GM11168 (cell line): ENCODE results near the gene TTC13.
"Not testable (repeated sequence)": the region's sequence is repeated elsewhere in the genome, so short reads cannot be mapped to it uniquely, and the experiment has no call there.

Experiments
- in situ Hi-C: fragments of 300-500 bp; cut with MboI; formaldehyde crosslinking; loops from one replicate; pipeline ENCODE4 v1.12.0; 2022; ENCODE audit warnings: low sequenced_read_pairs; ENCODE audit not compliant: unreplicated experiment

TTC13 gene

GRCh38 chr1:230978491-230979388 lies at the start of gene TTC13, which contains the start of gene ARV1:
Gene TTC13 (minus strand): TSS chr1:230978861. CDS start chr1:230978830, 31 bp downstream.
Gene ARV1 (plus strand): TSS chr1:230979094. CDS start chr1:230979106, 12 bp downstream.
- in situ Hi-C loops, result no loop called here

GRCh38 chr1:231027971-231028370 lies 49.3 kb upstream of the TTC13 start:
- in situ Hi-C loops, result no loop called here

GRCh38 chr1:231027136-231027925 lies 48.7 kb upstream of the TTC13 start:
- in situ Hi-C loops, result no loop called here

GRCh38 chr1:231026576-231026975 lies 47.9 kb upstream of the TTC13 start:
- in situ Hi-C loops, result no loop called here

- in situ Hi-C loops, result no loop called here
Measured at GRCh38 chr1:231023150-231023549, 44.5 kb upstream of the TTC13 start.

- in situ Hi-C loops, result not testable (repeated sequence)
Measured at GRCh38 chr1:231022543-231022942, 43.9 kb upstream of the TTC13 start.

GRCh38 chr1:231021540-231022031 lies 42.9 kb upstream of the TTC13 start:
- in situ Hi-C loops, result no loop called here

- in situ Hi-C loops, result no loop called here
Measured at GRCh38 chr1:231020816-231021215, 42.2 kb upstream of the TTC13 start.

GRCh38 chr1:231020139-231020601 lies 41.5 kb upstream of the TTC13 start:
- in situ Hi-C loops, result no loop called here

- in situ Hi-C loops, result no loop called here
Measured at GRCh38 chr1:231019711-231020110, 41.0 kb upstream of the TTC13 start.

GRCh38 chr1:231016966-231017365 lies 38.3 kb upstream of the TTC13 start:
- in situ Hi-C loops, result no loop called here

- in situ Hi-C loops, result no loop called here
Measured at GRCh38 chr1:231016234-231016633, 37.6 kb upstream of the TTC13 start.

- in situ Hi-C loops, result no loop called here
Measured at GRCh38 chr1:231013391-231014015, 34.8 kb upstream of the TTC13 start.

GRCh38 chr1:231011963-231012362 lies 33.3 kb upstream of the TTC13 start:
- in situ Hi-C loops, result no loop called here

GRCh38 chr1:231011360-231011759 lies 32.7 kb upstream of the TTC13 start:
- in situ Hi-C loops, result no loop called here

- in situ Hi-C loops, result not testable (repeated sequence)
Measured at GRCh38 chr1:231007535-231007934, 28.9 kb upstream of the TTC13 start.

GRCh38 chr1:231001892-231002291 lies 23.2 kb upstream of the TTC13 start:
- in situ Hi-C loops, result no loop called here

- in situ Hi-C loops, result no loop called here
Measured at GRCh38 chr1:231000639-231001038, 22.0 kb upstream of the TTC13 start.

GRCh38 chr1:231000201-231000600 lies 21.5 kb upstream of the TTC13 start:
- in situ Hi-C loops, result no loop called here

- in situ Hi-C loops, result no loop called here
Measured at GRCh38 chr1:230994860-230995259, 16.2 kb upstream of the TTC13 start.
